ENCODE results near the gene HACD1. TPM values are rescaled to one million over a fixed set of nuclear protein-coding genes. Genes with fewer than 3 reads are reported as not detected.

HACD1 gene, protein sequence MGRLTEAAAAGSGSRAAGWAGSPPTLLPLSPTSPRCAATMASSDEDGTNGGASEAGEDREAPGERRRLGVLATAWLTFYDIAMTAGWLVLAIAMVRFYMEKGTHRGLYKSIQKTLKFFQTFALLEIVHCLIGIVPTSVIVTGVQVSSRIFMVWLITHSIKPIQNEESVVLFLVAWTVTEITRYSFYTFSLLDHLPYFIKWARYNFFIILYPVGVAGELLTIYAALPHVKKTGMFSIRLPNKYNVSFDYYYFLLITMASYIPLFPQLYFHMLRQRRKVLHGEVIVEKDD
- 23.2 TPM for total RNA-seq

DNA sequence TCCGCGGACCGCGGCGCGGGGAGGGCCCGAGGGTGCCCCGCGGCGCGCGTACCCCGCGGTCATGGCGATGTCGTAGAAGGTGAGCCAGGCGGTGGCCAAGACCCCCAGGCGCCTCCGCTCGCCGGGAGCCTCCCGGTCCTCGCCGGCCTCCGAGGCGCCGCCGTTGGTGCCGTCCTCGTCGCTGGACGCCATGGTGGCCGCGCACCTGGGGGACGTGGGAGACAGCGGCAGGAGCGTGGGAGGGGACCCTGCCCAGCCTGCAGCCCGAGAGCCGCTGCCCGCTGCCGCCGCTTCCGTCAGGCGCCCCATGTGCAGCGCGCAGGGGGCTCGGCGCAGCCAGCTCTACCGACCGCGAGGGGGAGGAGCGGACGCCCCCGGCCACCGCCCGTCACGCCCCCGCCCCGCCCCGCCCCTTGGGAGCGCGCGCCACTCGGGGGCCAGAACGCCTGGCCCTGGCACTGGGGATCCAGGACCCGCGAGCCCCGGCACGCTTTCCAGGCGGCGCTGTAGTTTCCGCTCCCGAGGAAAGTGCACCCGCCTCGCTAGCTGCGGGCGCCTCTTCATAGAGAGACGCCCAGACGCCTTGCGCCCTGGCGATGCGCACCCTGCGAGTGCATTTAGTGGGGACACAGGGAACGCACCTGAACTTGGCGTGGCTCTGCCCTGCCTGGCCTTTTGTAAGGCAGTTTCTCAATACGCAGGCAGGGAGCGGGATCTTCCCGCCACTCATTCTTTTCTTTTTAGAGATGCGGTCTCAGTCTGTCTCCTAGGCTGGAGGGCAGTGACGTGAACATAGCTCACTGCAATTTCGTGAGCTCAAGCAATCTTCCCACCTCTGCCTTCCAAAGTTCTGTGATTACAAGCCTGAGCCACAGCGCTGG lies at the start of gene HACD1:
TSS of gene HACD1 (minus strand) at position 344 of the 881 bp plus-strand sequence. CDS start at position 309, 35 bp downstream.

DNA sequence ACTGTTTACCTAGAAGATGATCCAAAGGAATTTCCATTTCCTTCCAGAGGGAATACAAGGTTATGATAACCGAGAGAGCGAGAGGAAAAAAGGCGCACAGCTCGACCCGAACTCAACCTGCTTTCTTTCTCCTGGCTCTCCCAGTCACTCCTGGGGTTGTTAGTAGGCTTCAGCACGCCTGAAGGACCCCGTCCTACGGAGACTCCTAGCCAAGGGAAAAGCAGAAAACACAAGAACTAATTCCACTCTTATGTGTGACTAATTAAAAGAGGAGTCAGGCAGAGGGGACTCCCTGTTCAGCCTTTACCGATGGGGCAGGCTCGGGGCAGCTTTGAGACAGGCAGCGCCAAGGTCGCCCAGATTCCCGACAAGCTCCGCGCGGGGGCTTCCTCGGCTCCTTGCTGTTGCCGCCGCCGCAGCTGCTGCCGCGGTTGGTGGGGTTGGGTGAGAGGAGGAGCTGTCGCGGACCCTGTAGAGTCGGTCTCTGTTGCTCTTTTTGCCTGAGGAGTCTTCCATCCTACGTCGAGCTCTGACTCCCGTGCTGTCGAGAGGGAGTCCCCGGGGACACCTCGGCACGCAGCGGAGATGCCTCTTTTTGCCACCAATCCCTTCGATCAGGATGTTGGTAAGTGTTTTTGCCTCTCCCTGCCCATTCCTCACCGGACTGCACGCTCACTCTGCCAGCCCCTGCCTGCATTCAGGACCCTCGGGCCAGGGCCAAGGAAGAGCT lies 26.7 kb upstream of the HACD1 start, which contains the start of gene STAM:
TSS of gene STAM (plus strand) at position 397 of the 730 bp plus-strand sequence. CDS start at position 586, 189 bp downstream.

Small RNA genes lying within 50 kb of the gene (small RNA-seq; reads per million reads assigned to genes)
- gene AC069542.2 (ENCODE audit: low replicate concordance) = not detected

Other genes starting within 250 kb of the HACD1 start
- 11.6 TPM for gene ST8SIA6, start 162.8 kb downstream of the HACD1 start, total RNA-seq
- 47.9 TPM for gene STAM, start 26.8 kb upstream of the HACD1 start, total RNA-seq
- not detected for gene TMEM236, start 134.8 kb upstream of the HACD1 start, total RNA-seq
- 0.63 TPM for gene MRC1, start 192.0 kb upstream of the HACD1 start, total RNA-seq